Bone marrow (tissue), 2 donors: ENCODE results near the gene PPP1R9B.

ENCODE experiments used
- DNase-seq, 2 donors: peaks; one replicate each; lab custom pipeline; 2025; lab: John Stamatoyannopoulos, UW

Gene PPP1R9B

GRCh38 chr17:50139950-50140885, 10.3 kb downstream of the PPP1R9B start:
- peak; percentile 60 to 79 for DNase-seq

GRCh38 chr17:50139185-50139783, 11.2 kb downstream of the PPP1R9B start:
- DNase-seq, result no peak

- DNase-seq, result no peak
These were observed 13.4 kb downstream of the PPP1R9B start for GRCh38 chr17:50137042-50137441.

- no peak for DNase-seq
These were observed 14.3 kb downstream of the PPP1R9B start for GRCh38 chr17:50136096-50136687.

- DNase-seq, result no peak
These were observed 15.0 kb downstream of the PPP1R9B start for GRCh38 chr17:50135316-50136095.

GRCh38 chr17:50134206-50135110, 16.0 kb downstream of the PPP1R9B start:
- no peak for DNase-seq

- DNase-seq, result no peak
These were observed 16.7 kb downstream of the PPP1R9B start for GRCh38 chr17:50133769-50134099.

- no peak for DNase-seq
These were observed 17.3 kb downstream of the PPP1R9B start for GRCh38 chr17:50133028-50133768.

- no peak for DNase-seq
These were observed 18.2 kb downstream of the PPP1R9B start for GRCh38 chr17:50132104-50132794.

GRCh38 chr17:50130559-50131305, 19.7 kb downstream of the PPP1R9B start:
- no peak for DNase-seq

GRCh38 chr17:50129728-50130558, 20.5 kb downstream of the PPP1R9B start, which contains the start of gene SAMD14:
TSS of gene SAMD14 (minus strand) at chr17:50130160. CDS start at chr17:50124959, 5,201 bp downstream.
- peak in 1 of 2 donors; percentile 14 for DNase-seq

GRCh38 chr17:50129353-50129727, 21.1 kb downstream of the PPP1R9B start:
- no peak for DNase-seq

- no peak for DNase-seq
These were observed 21.8 kb downstream of the PPP1R9B start for GRCh38 chr17:50128441-50129352.

GRCh38 chr17:50127697-50128361, 22.6 kb downstream of the PPP1R9B start:
- no peak for DNase-seq

GRCh38 chr17:50125420-50125997, 25.0 kb downstream of the PPP1R9B start:
- DNase-seq, result no peak
